ENCODE data around the gene VKORC1. TPM values are rescaled to one million over a fixed set of nuclear protein-coding genes. Genes with fewer than 3 reads are reported as not detected.

VKORC1 gene
- total and polyA plus RNA-seq, 4 donors = 29.9 to 519 (median 263) TPM

DNA sequence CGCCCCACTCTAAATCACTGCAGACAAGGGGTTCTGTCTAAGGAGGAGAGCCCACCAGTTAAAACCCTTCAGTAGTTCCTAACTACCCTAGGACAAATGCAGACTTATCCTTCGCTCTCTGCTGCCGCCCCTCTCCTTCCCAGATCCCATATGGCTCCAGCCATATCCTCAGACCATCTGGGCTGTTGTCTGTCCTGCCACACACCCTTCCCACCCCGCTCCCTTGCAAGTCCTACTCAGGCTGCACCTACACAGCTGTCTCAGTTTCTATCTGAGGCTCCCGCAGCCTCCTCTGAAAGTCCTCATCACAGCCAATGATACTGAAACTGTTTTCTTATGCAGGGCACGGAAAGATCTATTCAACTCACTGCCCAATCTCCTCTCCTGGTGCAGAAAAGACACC lies 12.9 kb upstream of the VKORC1 start:
- no peak overlapping the region for H3K9ac ChIP-seq (ENCODE audit: low read depth in 1 of 2, low read length in 2 of 2)
- peak overlapping the region; percentile 86 to 96 for H3K27ac ChIP-seq (ENCODE audit: low read depth in 1 of 2, low read length in 2 of 2)
- H3K4me3 ChIP-seq (ENCODE audit: low read depth in 1 of 3, low read length in 3 of 3) = no peak overlapping the region
- H3K36me3 ChIP-seq (ENCODE audit: control insufficient read depth in 4 of 4, insufficient read depth in 3 of 4, low read depth in 1 of 4, low read length in 3 of 4) = peaks cover 0 to 10% (median 6%) of the 10 kb centered on the region in 4 donors
- WGBS = 94% methylated on average over 6 of the region's 6 CpGs
- TF ChIP-seq, protein P1, sequence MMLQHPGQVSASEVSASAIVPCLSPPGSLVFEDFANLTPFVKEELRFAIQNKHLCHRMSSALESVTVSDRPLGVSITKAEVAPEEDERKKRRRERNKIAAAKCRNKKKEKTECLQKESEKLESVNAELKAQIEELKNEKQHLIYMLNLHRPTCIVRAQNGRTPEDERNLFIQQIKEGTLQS (IDR thresholded peaks at IDR 0.05) = no peak
- TF ChIP-seq, protein P2, sequence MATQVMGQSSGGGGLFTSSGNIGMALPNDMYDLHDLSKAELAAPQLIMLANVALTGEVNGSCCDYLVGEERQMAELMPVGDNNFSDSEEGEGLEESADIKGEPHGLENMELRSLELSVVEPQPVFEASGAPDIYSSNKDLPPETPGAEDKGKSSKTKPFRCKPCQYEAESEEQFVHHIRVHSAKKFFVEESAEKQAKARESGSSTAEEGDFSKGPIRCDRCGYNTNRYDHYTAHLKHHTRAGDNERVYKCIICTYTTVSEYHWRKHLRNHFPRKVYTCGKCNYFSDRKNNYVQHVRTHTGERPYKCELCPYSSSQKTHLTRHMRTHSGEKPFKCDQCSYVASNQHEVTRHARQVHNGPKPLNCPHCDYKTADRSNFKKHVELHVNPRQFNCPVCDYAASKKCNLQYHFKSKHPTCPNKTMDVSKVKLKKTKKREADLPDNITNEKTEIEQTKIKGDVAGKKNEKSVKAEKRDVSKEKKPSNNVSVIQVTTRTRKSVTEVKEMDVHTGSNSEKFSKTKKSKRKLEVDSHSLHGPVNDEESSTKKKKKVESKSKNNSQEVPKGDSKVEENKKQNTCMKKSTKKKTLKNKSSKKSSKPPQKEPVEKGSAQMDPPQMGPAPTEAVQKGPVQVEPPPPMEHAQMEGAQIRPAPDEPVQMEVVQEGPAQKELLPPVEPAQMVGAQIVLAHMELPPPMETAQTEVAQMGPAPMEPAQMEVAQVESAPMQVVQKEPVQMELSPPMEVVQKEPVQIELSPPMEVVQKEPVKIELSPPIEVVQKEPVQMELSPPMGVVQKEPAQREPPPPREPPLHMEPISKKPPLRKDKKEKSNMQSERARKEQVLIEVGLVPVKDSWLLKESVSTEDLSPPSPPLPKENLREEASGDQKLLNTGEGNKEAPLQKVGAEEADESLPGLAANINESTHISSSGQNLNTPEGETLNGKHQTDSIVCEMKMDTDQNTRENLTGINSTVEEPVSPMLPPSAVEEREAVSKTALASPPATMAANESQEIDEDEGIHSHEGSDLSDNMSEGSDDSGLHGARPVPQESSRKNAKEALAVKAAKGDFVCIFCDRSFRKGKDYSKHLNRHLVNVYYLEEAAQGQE (IDR thresholded peaks at IDR 0.05) = no peak
- TF ChIP-seq RXRA (IDR thresholded peaks at IDR 0.05) = no peak
- TF ChIP-seq, protein P3, sequence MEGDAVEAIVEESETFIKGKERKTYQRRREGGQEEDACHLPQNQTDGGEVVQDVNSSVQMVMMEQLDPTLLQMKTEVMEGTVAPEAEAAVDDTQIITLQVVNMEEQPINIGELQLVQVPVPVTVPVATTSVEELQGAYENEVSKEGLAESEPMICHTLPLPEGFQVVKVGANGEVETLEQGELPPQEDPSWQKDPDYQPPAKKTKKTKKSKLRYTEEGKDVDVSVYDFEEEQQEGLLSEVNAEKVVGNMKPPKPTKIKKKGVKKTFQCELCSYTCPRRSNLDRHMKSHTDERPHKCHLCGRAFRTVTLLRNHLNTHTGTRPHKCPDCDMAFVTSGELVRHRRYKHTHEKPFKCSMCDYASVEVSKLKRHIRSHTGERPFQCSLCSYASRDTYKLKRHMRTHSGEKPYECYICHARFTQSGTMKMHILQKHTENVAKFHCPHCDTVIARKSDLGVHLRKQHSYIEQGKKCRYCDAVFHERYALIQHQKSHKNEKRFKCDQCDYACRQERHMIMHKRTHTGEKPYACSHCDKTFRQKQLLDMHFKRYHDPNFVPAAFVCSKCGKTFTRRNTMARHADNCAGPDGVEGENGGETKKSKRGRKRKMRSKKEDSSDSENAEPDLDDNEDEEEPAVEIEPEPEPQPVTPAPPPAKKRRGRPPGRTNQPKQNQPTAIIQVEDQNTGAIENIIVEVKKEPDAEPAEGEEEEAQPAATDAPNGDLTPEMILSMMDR (IDR thresholded peaks at IDR 0.05; ENCODE audit: low read depth, low read length, missing input control) = no peak
- no peak for TF ChIP-seq EGR1 (IDR thresholded peaks at IDR 0.05; ENCODE audit: low read depth in 2 of 2)
- TF ChIP-seq YY1 (IDR thresholded peaks at IDR 0.05) = no peak
- TF ChIP-seq, protein P4, sequence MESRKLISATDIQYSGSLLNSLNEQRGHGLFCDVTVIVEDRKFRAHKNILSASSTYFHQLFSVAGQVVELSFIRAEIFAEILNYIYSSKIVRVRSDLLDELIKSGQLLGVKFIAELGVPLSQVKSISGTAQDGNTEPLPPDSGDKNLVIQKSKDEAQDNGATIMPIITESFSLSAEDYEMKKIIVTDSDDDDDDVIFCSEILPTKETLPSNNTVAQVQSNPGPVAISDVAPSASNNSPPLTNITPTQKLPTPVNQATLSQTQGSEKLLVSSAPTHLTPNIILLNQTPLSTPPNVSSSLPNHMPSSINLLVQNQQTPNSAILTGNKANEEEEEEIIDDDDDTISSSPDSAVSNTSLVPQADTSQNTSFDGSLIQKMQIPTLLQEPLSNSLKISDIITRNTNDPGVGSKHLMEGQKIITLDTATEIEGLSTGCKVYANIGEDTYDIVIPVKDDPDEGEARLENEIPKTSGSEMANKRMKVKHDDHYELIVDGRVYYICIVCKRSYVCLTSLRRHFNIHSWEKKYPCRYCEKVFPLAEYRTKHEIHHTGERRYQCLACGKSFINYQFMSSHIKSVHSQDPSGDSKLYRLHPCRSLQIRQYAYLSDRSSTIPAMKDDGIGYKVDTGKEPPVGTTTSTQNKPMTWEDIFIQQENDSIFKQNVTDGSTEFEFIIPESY (IDR thresholded peaks at IDR 0.05) = no peak
- no peak for TF ChIP-seq GABPA (IDR thresholded peaks at IDR 0.05 in 1 of 2, conservative IDR thresholded peaks at IDR 0.05 in 1 of 2)
- TF ChIP-seq, protein P5, sequence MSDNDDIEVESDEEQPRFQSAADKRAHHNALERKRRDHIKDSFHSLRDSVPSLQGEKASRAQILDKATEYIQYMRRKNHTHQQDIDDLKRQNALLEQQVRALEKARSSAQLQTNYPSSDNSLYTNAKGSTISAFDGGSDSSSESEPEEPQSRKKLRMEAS (IDR thresholded peaks at IDR 0.05) = no peak
- H3K9me3 ChIP-seq (ENCODE audit: control insufficient read depth in 4 of 4, low read length in 3 of 4) = no peaks in the 10 kb centered on the region
- H3K27me3 ChIP-seq (ENCODE audit: control insufficient read depth in 4 of 4, insufficient read depth in 4 of 4, low read length in 3 of 4) = no peaks in the 10 kb centered on the region
- H3K4me1 ChIP-seq (ENCODE audit: control insufficient read depth in 4 of 4, insufficient read depth in 4 of 4, low read length in 3 of 4) = peaks cover 5 to 40% (median 26%) of the 10 kb centered on the region in 4 donors
- no peak for DNase-seq (ENCODE audit: low spot score)

DNA sequence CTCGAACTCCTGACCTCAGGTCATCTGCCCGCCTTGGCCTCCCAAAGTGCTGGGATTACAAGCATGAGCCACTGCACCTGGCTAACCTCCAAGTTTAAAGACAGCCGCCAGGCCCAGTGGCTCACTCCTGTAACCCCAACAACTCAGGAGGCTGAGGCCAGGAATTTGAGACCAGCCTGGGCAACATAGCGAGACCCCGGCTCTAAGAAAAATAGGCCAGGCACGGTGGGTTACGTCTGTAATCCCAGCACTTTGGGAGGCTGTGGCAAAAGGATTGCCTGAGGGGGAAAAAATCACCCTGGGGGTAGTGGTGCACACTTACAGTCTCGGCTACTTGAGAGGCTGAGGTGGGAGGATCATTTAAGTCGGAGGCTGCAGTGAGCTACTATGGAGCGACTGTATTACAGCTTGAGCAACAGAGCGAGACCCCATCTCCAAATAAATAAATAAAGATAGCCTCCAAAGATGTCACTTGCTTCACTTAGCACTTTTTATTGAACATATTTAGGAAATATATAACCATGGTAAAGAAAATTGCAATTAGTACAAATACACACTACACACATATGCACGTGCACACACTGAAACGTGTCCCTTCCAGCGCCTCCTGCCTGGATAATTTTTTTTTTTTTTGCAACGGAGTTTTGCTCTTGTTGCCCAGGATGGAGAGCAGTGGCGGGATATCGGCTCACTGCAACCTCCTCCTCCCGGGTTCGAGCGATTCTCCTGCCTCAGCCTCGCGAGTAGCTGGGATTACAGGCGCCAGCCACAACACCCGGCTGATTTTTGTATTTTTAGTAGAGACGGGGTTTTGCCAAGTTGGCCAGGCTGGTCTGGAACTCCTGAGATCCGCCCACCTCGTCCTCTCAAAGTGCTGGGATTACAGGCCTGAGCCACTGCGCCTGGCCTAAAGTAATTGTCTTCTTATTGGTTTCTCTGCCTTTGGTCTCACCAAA lies 12.2 kb upstream of the VKORC1 start:
- DNase-seq (ENCODE audit: low spot score) = no peak
- Histone ChIP-seq H3K27me3 (ENCODE audit: control insufficient read depth in 4 of 4, insufficient read depth in 4 of 4, low read length in 3 of 4) (no peaks in the 10 kb centered on the region), H3K9me3 (ENCODE audit: control insufficient read depth in 4 of 4, low read length in 3 of 4) (no peaks in the 10 kb centered on the region), H3K36me3 (ENCODE audit: control insufficient read depth in 4 of 4, insufficient read depth in 3 of 4, low read depth in 1 of 4, low read length in 3 of 4) (peaks cover 0 to 8% (median 2%) of the 10 kb centered on the region in 4 donors), H3K4me1 (ENCODE audit: control insufficient read depth in 4 of 4, insufficient read depth in 4 of 4, low read length in 3 of 4) (peaks cover 0 to 33% (median 20%) of the 10 kb centered on the region in 4 donors), H3K27ac (ENCODE audit: low read depth in 1 of 2, low read length in 2 of 2) (peak overlapping the region; percentile 86 to 96), H3K9ac (ENCODE audit: low read depth in 1 of 2, low read length in 2 of 2) (no peak overlapping the region), H3K4me3 (ENCODE audit: low read depth in 1 of 3, low read length in 3 of 3) (no peak overlapping the region)
- TF ChIP-seq HNF4A (conservative IDR thresholded peaks at IDR 0.05) = no peak
- TF ChIP-seq YY1 (IDR thresholded peaks at IDR 0.05) = no peak
- TF ChIP-seq NR2F2 (IDR thresholded peaks at IDR 0.05) = no peak
- no peak for TF ChIP-seq TAF1 (conservative IDR thresholded peaks at IDR 0.05)
- no peak for TF ChIP-seq HNF4G (IDR thresholded peaks at IDR 0.05)
- WGBS = 83% methylated on average over 28 of the region's 28 CpGs

All from liver (tissue), 9 donors.